HG03060 (cell line): ENCODE data around the gene ACY1.
"Not testable (repeated sequence)": the region's sequence is repeated elsewhere in the genome, so short reads cannot be mapped to it uniquely, and the experiment has no call there.

Source experiments
- ATAC-seq: cut with Tn5 transposase; IDR thresholded peaks from one replicate; pipeline ENCODE4 v1.9.1; 2021; ENCODE audit warnings: low read depth, moderate number of reproducible peaks; ENCODE audit not compliant: unreplicated experiment

The ACY1 gene

DNA sequence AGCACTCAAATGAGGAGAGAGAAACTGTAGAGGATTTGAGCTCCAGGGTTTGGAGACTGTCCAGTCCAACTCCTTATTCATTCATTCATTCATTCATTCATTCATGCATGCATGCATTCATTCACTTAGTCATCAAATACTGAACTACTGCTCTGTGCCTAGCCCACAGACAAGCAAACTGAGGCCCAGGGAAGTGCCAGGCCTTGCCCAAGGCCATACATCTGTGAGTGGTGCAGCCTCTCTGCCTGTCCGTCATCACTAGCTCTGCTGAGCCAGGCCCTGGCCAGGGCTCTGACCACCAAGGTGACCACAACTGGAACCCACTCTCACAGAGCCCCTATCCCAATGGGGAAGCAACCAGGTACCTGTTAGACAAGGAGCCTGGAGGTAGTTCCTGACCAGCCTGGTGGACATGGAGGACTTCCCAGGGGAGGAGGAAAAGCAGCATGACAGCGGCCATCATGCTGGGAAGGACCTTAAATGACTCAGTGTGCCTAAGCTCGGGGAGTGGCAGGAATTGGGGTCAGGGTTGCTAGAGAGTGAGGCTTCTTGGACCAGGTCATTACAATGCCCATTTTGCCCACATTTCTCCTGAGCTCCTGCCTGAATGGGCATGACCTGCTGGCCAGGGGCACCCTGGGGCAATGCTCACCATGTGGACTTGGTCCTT lies 39.9 kb downstream of the ACY1 start:
- ATAC-seq = no peak

DNA sequence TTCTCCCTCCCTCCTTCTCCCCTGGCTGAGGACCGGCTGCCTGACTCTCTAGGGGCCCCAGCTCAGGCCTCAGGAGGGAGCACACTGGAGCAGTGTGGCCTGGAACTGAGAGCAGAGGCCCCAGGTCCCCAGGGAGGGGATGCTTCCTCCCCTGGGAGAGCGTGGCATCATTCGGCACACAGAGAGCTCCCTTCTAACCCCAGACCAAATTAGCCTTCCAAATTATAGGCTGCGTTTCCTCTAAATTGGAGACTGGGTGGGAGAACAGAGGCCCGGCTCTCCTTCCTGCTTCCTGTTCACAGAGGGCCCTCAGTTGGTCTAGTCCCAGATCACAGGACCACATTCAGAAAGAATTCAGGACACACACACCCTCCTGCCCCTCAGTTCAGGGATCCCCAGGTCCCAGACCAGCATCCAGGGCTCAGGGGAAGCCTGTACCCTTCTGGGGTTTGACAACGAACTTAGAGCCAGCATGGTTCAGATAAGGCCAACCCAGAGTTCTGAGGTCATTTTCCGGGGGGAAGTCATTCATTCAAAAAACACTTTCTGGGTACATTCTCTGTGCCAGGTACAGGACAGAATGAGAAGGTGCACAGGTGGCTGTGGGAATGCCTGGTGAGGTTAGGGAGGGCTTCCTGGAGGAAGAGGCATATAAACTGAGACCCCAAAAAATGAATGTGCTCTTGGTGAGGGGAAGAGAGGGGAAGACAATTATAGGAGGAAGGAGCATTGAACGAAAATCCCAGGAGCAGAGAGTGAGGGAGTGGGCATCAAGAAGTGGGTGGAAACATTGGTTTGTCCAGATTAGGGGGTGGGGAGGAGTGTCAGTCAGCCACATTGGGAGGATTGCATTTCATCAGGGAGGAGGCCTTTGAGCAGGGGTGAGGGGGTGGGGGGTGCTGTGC lies 40.8 kb downstream of the ACY1 start:
- no peak for ATAC-seq

DNA sequence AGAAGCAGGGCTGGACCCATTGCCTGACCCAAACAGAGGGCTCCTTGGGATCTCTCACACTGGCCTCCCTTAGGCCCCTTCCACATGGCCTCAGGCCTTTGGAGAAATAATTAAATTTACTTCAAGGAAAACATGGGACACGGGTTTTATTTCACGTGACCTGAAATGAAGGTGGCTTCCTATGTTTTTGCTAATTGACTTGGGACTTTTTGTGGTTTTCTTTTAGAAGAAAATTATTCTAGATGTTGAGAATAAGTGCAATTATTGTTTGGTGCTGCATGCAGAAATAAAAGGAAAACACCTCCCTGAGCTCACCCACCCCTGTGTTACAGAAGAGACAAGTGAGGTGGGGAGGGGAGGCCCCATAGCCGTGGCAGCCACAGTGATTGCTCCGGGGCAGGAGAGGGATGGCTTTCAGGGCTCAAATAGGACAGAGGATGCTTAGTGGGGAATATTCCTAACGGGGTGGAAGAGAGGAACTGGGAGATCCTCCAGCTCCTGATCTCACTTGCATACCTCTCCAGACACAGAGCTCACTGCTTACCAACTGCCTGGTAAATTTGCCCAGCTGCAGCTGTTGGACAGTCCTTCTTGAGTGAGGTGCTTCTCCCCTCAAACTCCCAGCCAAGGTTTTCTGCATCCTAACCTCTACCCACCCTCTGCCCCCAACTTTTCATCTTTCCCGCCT lies 41.6 kb downstream of the ACY1 start:
- ATAC-seq = no peak

DNA sequence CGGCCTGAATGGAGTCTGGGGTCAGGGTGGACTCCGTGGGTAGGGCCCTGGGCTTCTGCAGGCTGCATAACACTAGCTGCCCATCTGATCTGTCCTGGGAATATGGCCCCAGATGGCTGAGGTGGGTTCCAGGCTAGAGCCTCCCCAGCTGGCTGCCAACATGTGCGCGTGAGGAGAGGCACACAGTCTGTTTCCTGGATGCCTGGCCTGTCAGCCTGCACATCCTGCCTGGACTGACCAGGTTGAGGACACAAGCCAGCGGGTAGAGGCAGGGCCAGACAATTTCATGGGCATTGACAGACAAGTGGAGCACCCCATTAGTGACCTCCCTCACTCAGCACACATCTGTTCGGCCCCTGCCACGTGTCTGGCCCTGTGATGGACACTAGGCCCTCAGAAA lies 42.1 kb downstream of the ACY1 start:
- no peak for ATAC-seq

DNA sequence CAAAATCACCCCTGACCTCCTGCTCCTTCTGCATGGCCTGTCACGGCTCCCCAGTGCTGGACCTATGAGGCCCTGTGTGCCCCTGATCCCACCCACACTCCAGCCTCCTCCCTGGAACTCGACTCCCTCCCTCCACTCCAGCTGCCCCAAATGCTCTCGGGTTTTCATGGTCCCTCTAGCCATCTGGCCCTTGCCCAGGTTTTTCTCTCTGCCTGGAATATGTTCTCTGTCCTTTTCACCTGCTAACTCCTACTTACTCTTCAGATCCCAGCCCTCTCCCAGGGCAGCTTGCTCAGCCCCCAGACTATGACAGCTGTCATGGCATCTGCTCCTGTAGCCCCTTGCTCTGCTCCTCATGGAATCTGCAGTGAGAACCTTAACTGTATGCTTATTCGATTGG lies 42.7 kb downstream of the ACY1 start:
- ATAC-seq = no peak

DNA sequence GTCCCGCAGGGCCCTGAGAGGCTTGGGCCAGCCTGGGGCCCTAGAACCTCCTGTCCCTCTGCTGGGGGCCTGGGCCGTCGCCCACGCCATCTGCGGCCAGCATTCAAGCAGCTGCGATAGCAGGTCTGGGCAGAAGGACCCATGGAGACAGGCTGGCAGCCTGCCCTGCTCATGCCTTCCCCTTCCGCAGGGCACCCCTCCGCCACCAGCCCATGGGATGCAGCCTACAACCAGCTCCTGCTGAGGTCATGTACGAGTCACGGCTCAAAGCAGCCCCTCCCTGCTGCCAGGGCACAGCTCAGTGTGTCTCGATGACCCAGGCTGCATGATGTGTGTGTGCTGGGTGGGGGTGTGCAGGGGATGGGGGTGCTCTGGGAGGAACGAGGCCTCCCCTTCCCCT lies 45.2 kb downstream of the ACY1 start:
- no peak for ATAC-seq

DNA sequence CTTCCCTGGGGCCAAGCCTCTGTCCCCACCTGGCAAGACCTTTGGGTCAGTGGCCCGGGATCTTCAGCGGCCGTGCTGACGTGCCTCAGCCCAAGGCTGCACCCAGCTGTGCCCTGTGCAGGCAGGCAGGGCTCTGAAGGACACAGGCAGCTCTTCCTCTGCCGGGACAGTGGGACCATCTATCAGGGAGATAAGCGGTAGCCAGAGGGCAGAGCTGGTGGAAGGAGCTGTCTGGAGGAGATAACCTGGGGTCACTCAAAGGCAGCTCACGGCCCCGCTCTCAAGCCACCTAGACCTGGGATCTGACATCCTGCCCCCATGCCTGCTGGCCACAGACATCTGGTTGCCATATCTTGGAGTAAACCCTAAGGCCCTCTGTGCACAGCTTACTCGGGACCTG lies 45.7 kb downstream of the ACY1 start:
- no peak for ATAC-seq

DNA sequence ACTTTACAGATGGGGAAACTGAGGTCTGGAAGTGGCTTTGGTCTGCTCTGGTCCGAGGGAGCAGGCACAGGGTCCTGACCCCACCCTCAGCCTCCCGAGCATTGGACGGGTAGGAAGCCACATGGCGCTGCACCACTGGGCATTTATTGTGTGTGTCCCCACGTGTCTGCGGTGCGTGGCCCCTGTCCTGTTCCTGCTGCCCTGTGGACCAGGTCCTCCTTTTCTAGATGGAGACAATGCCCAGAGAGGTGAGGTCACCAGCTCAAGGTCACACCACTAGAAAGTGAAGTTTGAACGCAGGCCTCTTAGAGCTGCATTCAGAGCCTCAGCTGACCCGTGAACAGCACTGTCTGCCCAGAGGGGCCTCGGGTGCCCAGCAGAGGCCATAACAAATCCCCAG lies 46.2 kb downstream of the ACY1 start:
- no peak for ATAC-seq

DNA sequence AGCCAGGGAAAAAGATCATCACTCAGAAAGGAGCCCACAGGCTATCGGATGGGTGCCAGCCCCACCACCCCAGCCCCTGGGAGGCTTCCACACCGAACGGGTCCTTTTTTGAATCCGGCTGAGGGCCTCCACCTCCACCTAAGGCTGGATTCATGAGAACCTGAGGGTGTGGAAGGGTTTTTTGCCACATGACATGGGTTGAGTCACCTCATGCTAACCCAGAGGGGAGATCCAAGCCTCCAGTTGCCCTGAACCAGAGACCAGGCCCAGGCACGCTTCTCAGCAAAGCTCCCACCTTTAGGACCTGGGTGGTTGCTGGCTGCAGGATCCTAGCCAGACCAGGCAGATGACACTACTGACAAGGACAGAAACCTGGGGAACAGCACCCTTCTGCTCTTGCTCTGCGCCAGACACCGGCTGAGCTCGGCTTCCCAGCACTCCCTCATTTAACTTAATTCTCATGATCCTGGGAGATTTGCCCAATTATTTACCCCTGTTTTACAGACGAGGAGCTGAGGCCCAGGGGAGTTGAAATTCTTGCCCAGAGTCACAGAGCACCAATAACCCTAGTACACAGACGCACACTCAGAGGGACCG lies 47.5 kb downstream of the ACY1 start:
- ATAC-seq = no peak

DNA sequence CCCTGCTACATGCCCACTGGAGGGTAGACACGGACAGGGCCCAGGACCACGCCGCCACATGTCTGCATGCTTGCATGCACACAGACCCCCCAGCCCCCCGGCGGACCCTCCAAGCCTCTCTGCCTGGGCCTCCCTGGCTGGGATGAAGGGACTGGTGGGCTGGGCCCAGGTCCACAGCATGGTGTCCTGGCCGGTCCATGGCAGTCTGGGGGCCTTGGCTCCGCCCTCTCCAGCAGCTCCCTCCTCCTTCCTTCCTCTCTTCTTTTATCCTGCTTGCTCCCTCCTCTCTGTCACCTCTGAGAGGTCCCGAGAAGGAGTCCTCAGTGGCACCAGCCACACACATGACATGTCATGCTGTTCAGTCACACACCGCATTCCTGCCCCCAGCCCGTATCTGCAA lies 48.6 kb downstream of the ACY1 start:
- ATAC-seq = no peak

DNA sequence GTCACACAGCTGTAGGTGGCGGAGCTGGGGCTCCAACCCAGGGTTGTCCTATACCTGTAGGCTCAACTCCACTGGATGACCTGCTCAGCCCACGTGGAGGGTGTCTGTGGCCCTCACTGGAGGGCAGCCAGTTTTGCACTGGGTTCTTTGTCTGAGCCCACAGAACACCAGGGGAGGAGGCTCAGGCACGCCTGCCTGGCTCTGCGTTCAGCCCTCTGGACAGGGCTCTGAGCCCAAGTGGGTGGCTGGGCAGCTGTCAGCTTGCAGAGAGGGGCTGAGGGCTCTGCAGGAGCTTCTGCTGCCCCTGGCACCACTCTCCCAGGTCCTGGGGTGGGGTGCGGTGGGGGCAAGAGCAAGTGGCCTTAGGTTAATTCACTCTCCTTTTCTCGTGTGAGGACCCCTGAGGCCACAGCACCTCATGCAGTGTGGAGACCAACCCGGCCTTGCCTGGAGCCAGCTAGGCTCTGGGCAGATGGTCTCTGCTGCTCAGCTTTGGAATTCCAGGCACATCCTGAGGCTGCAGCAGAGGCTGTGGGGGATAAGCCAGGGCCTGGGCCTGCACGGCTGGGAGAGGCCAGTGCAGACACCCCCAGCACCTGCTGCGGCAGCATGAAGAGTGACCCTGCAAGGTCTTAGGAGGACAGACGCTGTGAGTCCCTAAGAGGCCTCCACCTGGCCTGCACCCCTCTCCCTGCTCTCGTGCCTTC lies 49.5 kb downstream of the ACY1 start:
- no peak for ATAC-seq

DNA sequence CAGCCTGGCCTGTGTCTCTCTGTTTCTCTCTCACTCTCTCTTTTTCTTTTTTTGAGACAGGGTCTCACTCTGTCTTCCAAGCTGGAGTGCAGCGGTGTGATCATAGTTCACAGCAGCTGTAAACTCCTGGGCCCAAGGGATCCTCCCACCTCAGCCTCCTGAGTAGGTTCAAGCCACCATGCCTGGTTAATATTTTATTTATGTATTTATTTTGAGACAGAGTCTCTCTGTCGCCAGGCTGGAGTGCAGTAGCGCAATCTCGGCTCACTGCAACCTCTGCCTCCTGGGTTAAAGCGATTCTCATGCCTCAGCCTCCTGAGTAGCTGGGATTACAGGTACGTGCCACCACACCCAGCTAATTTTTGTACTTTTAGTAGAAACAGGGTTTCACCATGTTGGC lies 50.4 kb downstream of the ACY1 start:
- ATAC-seq = not testable (repeated sequence)

DNA sequence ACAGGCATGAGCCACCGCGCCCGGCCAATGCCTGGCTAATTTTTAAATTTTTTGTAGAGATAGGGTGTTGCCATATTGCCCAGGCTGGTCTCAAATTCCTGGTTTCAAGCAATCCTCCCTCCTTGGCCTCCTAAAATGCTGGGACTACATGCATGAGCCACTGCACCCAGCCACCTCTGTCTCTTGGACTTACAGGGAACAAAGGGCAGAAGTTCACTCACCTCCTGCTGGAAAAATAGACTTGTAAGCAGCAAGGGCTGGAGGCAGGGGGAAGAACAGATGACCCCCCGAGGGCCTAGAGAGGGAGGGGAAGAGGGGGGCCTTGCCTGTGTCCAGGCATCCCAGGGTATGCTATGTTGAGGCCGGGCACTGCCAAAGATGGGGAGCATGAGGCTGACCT lies 50.9 kb downstream of the ACY1 start:
- ATAC-seq = no peak

DNA sequence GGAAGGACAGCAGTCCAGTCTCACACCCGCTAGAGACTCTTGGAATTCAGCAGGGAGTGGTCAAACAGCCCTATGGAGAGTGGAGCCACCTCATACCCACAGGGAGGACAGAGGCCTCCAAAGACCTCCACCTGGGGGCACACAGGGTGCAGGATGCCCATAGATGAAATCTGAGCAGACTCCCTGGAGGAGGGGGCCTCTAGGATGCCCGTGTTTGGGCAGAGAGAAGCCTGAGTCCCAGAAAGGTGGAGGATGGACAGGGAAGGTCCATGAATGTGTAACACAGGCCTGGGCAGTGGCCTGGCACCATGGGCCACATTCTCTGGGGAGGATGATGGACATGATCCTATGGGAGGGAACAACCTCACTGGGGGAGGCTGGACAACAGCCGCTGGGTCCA lies 51.3 kb downstream of the ACY1 start:
- ATAC-seq = no peak

DNA sequence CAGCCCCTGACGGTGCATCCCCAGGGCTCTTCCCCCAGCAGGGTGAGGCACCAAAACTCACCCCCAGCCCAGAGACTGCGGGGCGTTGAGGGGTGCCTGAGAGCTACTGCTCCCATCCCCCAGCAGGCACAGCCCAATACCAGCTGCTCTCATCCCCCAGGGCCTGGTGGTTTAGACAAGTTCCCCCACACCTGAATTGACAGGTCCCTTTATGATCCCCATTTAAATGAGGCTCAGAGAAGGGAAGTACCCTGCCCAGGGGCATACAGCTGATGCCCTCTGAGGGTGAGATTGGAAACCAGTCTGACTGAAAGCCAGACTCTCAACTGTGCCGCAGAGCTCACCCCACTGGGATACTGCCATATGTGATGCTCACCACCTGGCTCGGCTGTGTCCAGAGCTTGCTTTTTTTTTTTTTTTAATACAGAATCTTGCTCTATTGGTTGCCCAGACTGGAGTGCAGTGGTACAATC lies 52.9 kb downstream of the ACY1 start:
- peak; percentile 61 for ATAC-seq

DNA sequence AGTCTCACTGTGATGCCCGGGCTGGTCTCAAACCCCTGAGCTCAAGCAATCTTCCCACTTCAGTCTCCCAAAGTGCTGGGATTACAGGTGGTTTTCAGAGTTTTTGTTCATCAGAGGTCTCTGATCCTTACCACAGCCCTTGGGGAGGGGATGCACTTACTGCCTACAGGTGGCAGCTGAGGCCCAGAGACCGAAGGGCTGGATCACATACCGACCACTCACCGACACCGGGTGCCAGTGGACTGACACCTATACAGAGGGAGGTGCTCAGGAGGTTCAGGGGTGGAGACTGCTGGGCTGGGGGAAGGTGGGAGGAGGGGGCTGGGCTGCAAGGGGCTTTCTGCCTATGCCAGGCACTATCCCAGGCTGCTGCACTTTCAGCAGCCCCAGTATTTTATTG lies 53.5 kb downstream of the ACY1 start:
- ATAC-seq = no peak

DNA sequence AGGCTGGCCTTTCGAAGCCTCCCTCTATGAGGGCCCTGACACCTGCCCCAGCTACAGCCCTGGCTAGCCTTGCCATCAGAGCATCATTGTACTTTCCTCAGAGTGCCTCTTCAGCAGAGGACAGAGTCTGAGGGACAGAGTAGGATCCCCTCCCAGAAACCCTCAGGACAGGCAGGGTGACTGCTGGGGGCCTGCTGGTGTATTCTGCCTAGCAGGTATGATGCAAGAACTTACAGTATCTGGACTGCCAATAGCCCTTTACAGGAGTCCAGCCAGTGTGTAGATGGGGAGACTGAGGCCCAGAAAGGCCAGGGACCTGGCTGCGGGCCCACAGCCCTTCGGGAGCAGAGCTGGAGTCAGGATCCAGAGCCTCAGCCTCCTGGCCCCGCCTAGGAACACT lies 54.0 kb downstream of the ACY1 start:
- ATAC-seq = no peak

DNA sequence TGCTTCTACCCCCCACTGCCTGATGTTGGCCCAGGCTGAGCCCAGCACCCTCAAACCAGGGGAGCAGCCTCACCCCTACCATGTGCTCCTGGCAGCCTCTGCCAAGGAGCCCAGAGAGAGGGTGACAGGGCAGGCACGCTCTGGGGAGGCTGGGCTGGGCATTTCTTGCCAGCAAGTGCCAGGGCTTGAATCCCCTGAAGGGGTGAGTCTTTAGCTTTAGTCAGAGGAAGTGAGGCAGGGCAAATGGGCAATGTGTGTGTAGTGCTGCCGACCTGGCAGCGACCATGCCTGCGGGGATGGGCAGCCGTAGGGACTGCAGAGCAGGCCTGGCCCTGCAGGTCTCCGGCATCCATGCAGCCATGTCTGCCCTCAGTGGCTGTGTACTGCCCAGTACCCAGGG lies 54.9 kb downstream of the ACY1 start:
- ATAC-seq = no peak
